K562 (cell line): ENCODE data around the gene ZNF778. TPM values are rescaled to one million over a fixed set of nuclear protein-coding genes. Genes with fewer than 3 reads are reported as not detected.

Experiments
- ATAC-seq: fragments of 200-7000 bp; cut with Tn5 transposase; 3 replicates; pipeline ENCODE4 v1.9.1; 2020; ENCODE audit warnings: moderate library complexity
- BruUV-seq: library from RNA; stranded (reverse); fragments of 400-500 nt; replicated peaks from 2 replicates; lab custom pipeline; 2021; lab: Mats Ljungman, UMichigan
- CTCF ChIA-PET: fragments of 300-600 bp; formaldehyde crosslinking; extraction: SDS; loops from one replicate; lab custom pipeline; 2021; ENCODE audit warnings: low intra/inter-chr PET ratio; lab: Yijun Ruan, JAX
- POLR2A ChIA-PET: fragments of 300-600, 350-650 bp; sonication (Branson Sonifier 250); formaldehyde crosslinking; extraction: SDS; loops from one replicate; lab custom pipeline; 2021; ENCODE audit warnings: antibody characterized with exemption, inconsistent platforms; lab: Yijun Ruan, JAX
- DNase-seq, 4 experiments: peaks; one replicate each; pipeline versions ENCODE4 v3.0.0 to v3.0.0-alpha.2; 2011 to 2018; ENCODE audit warnings: low spot score in 3 of 4, mixed read lengths in 3 of 4; ENCODE audit errors: extremely low read depth in 1 of 4
- FAIRE-seq: peaks from 2 replicates; lab custom pipeline; 2011; peaks lifted over from hg19 to GRCh38; lab: Jason Lieb, UNC
- H2AFZ ChIP-seq: 2 replicates; pipeline ENCODE4 v1.6.0; 2011; ENCODE audit warnings: low read depth, low read length, control low read depth, inconsistent platforms
- H3K27ac ChIP-seq: fragments of 200-600 bp; 3 replicates; pipeline ENCODE4 v1.8.0; 2011; ENCODE audit warnings: low read depth, mild to moderate bottlenecking, control low read depth, inconsistent platforms, low read length, moderate library complexity, mixed read lengths; ENCODE audit errors: extremely low read depth
- H3K27me3 ChIP-seq, 2 experiments: fragments of 300-600 bp in 1 of 2; 2 replicates in 1 of 2; 3 replicates in 1 of 2; pipeline versions ENCODE4 v1.6.0 to v1.8.0; 2011; ENCODE audit warnings: inconsistent platforms in 2 of 2, low read length in 2 of 2, mild to moderate bottlenecking in 1 of 2, mixed read lengths in 1 of 2, moderate library complexity in 1 of 2; ENCODE audit not compliant: control insufficient read depth in 2 of 2, insufficient read depth in 2 of 2
- H3K36me3 ChIP-seq: fragments of 300-600 bp; 3 replicates; pipeline ENCODE4 v1.8.0; 2011; ENCODE audit warnings: mild to moderate bottlenecking, low read length, inconsistent platforms; ENCODE audit not compliant: control insufficient read depth, insufficient read depth
- H3K4me1 ChIP-seq, 2 experiments: fragments of 200-600 bp in 1 of 2; replicated peaks in 1 of 2; 2 replicates in 1 of 2; 3 replicates in 1 of 2; pipeline versions ENCODE4 v1.5.1 to v1.8.0; 2011; ENCODE audit warnings: inconsistent platforms in 2 of 2, low read length in 2 of 2, mild to moderate bottlenecking in 1 of 2, mixed read lengths in 1 of 2, moderate library complexity in 1 of 2; ENCODE audit not compliant: control insufficient read depth in 2 of 2, insufficient read depth in 2 of 2
- H3K4me2 ChIP-seq: 2 replicates; pipeline ENCODE4 v1.6.1; 2011; ENCODE audit warnings: low read length, control low read depth, inconsistent platforms, mixed read lengths; ENCODE audit not compliant: insufficient read depth
- H3K4me3 ChIP-seq: fragments of 200-600 bp; sonication (generic), shearing (Covaris generic); 2 replicates; pipeline ENCODE4 v1.5.1; 2016; ENCODE audit warnings: control low read depth, inconsistent platforms
- H3K79me2 ChIP-seq: fragments of 200-600 bp; 3 replicates; pipeline ENCODE4 v1.8.0; 2011; ENCODE audit warnings: low read length, inconsistent platforms; ENCODE audit not compliant: control insufficient read depth, insufficient read depth
- H3K9ac ChIP-seq, 2 experiments: 2 replicates each; pipeline versions ENCODE4 v1.6.0 to v1.6.1; 2011; ENCODE audit warnings: low read depth in 2 of 2, low read length in 2 of 2, control low read depth in 1 of 2, inconsistent platforms in 1 of 2, mild to moderate bottlenecking in 1 of 2, mixed read lengths in 1 of 2; ENCODE audit not compliant: insufficient read depth in 1 of 2
- H3K9me1 ChIP-seq: one replicate; pipeline ENCODE4 v1.6.0; 2011; ENCODE audit warnings: inconsistent platforms, mild to moderate bottlenecking, low read length, moderate library complexity; ENCODE audit not compliant: control insufficient read depth, insufficient read depth
- H3K9me3 ChIP-seq: replicated peaks from 2 replicates; pipeline ENCODE4 v1.5.1; 2011; ENCODE audit warnings: low read depth, low read length, inconsistent platforms; ENCODE audit not compliant: control insufficient read depth, insufficient read depth
- H4K20me1 ChIP-seq: replicated peaks from 2 replicates; pipeline ENCODE4 v1.6.1; 2011; ENCODE audit warnings: low read length, inconsistent platforms, mixed read lengths; ENCODE audit not compliant: control insufficient read depth, insufficient read depth
- CAMTA2 ChIP-seq: fragments of 250-450 bp; sonication (Bioruptor Pico); conservative IDR thresholded peaks from 2 replicates; pipeline ENCODE4 v1.5.1; 2022
- E2F3 ChIP-seq: fragments of 250-450 bp; sonication (Bioruptor Pico); IDR thresholded peaks from 2 replicates; pipeline ENCODE4 v1.4.0; 2020; ENCODE audit warnings: mild to moderate bottlenecking
- GATAD2A ChIP-seq: fragments of 450-650 bp; IDR thresholded peaks from 2 replicates; pipeline ENCODE4 v1.6.1; 2017
- HDAC3 ChIP-seq: fragments of 450-650 bp; IDR thresholded peaks from 2 replicates; pipeline ENCODE4 v1.6.1; 2018; ENCODE audit warnings: borderline replicate concordance, mild to moderate bottlenecking, moderate library complexity; ENCODE audit not compliant: partially characterized antibody
- HMG20A ChIP-seq: fragments of 450-650 bp; formaldehyde crosslinking; conservative IDR thresholded peaks from 2 replicates; pipeline ENCODE4 v1.4.0; 2020; ENCODE audit warnings: mild to moderate bottlenecking, mixed read lengths
- HNRNPLL ChIP-seq: fragments of 200-400 bp; formaldehyde crosslinking; IDR thresholded peaks from 2 replicates; pipeline ENCODE4 v1.6.1; 2017; ENCODE audit warnings: low read length, low read depth, mild to moderate bottlenecking; ENCODE audit not compliant: poor library complexity, severe bottlenecking
- HSF4 ChIP-seq: fragments of 250-450 bp; sonication (Bioruptor Pico); IDR thresholded peaks from 2 replicates; pipeline ENCODE4 v2.1.2; 2022; ENCODE audit warnings: mild to moderate bottlenecking, moderate library complexity, borderline replicate concordance
- L3MBTL2 ChIP-seq: fragments of 450-650 bp; IDR thresholded peaks from 2 replicates; pipeline ENCODE4 v1.6.1; 2016; ENCODE audit warnings: mild to moderate bottlenecking, moderate library complexity
- NELFE ChIP-seq: IDR thresholded peaks from 2 replicates; pipeline ENCODE4 v1.6.1; 2011; ENCODE audit warnings: mild to moderate bottlenecking; ENCODE audit not compliant: insufficient read depth, insufficient read length
- RAD51 ChIP-seq: fragments of 450-650 bp; IDR thresholded peaks from 2 replicates; pipeline ENCODE4 v1.7.1; 2016; ENCODE audit warnings: low read depth, mild to moderate bottlenecking, borderline replicate concordance
- RBM34 ChIP-seq: fragments of 200-400 bp; formaldehyde crosslinking; IDR thresholded peaks from 2 replicates; pipeline ENCODE4 v1.6.1; 2018; ENCODE audit warnings: low read length, borderline replicate concordance; ENCODE audit not compliant: insufficient read depth
- TAF1 ChIP-seq: IDR thresholded peaks from 2 replicates; pipeline ENCODE4 v1.6.1; 2011; ENCODE audit warnings: mild to moderate bottlenecking, low read length, moderate library complexity; ENCODE audit not compliant: insufficient read depth, control insufficient read depth, severe bottlenecking; ENCODE audit errors: extremely low read depth
- ZNF12 ChIP-seq: sonication (generic); formaldehyde crosslinking; IDR thresholded peaks from 2 replicates; pipeline ENCODE4 v1.4.0; 2020; ENCODE audit warnings: mild to moderate bottlenecking, missing genetic modification reagents
- ZNF76 ChIP-seq: fragments of 250-450 bp; sonication (Bioruptor Pico); IDR thresholded peaks from 2 replicates; pipeline ENCODE4 v1.4.0; 2020; ENCODE audit warnings: mild to moderate bottlenecking, moderate library complexity, borderline replicate concordance
- WGBS: fragments of 100-300 bp; shearing (Covaris generic); methylation state at CpG from one replicate; pipeline ENCODE4 v1.1.6; 2016; ENCODE audit warnings: low coverage, mixed read lengths; ENCODE audit not compliant: insufficient coverage; ENCODE audit errors: missing lambda C conversion rate; 5-methylcytosine and 5-hydroxymethylcytosine counted together
- in situ Hi-C: fragments of 300-500 bp; cut with MboI; formaldehyde crosslinking; loops from 4 replicates; pipeline ENCODE4 v1.15.0; 2018; ENCODE audit warnings: inconsistent platforms, mixed read lengths
- intact Hi-C: fragments of 100-400 bp; cut with micrococcal nuclease; formaldehyde crosslinking; loops from 2 replicates; pipeline ENCODE4 v1.14.2; 2022
- polyA plus RNA-seq, 8 experiments: library from polyadenylated mRNA; depleted of rRNA in 4 of 8; stranded (reverse) in 5 of 8; unstranded in 3 of 8; fragments of >200 nt; fragmentation: Nextera tagmentation in 2 of 8; fragmentation: Illumina TruSeq in 1 of 8; extraction: Ambion mirVana in 2 of 8; extraction: Trizol in 1 of 8; gene quantifications; 2 replicates each; pipeline versions ENCODE4 v1.2.1 to v1.2.3, GENCODE V29; 2011 to 2014; ENCODE audit warnings: inconsistent platforms in 1 of 8, missing spikeins in 1 of 8
- total RNA-seq, 7 experiments: library from RNA; depleted of rRNA in 6 of 7; stranded (reverse); fragments of >200 nt in 6 of 7; fragmentation: Illumina TruSeq in 2 of 7; extraction: Trizol in 2 of 7; gene quantifications; 2 replicates each; pipeline versions ENCODE4 v1.2.1 to v1.2.3, GENCODE V29; 2011 to 2021; ENCODE audit warnings: low replicate concordance in 1 of 7
- TF ChIP-seq, protein P1 (sequence below): sonication (generic); IDR thresholded peaks from 2 replicates; pipeline ENCODE4 v1.6.1; 2016
- TF ChIP-seq, protein P2 (sequence below): fragments of 250-450 bp; sonication (Bioruptor Pico); IDR thresholded peaks from 2 replicates; pipeline ENCODE4 v1.5.0; 2022; ENCODE audit warnings: mild to moderate bottlenecking

The ZNF778 gene
- total and polyA plus RNA-seq, 9 of the 15 experiments (the other 6 are each of a cell fraction or from before 2014, with no cell fraction given) = 0.70 to 60.6 (median 7.5) TPM

- no peaks in the 10 kb centered on the region for H3K36me3 ChIP-seq
- H3K27me3 ChIP-seq = peaks cover 0 to 14% of the 10 kb centered on the region in 2 experiments; a peak in 1 of 5 replicates
- H3K79me2 ChIP-seq = no peaks in the 10 kb centered on the region
- BruUV-seq = no TSS peak
- FAIRE-seq (no peak), DNase-seq (no peak), ATAC-seq (no peak)
- in situ Hi-C loops = no loop called here
- H3K4me3 ChIP-seq = no peak overlapping the region
- no peak overlapping the region for H3K27ac ChIP-seq
- WGBS = 25% methylated on average over 23 of the region's 28 CpGs
- ChIA-PET CTCF (no interaction called here), POLR2A (interaction anchor here (0.5 kb wide), 1 partner anchor 339 kb away, joined by 3 read pairs; no protein-coding TSS in a partner anchor)
- intact Hi-C loops = no loop called here
- no peak overlapping the region for H3K4me2 ChIP-seq
- H3K4me1 ChIP-seq = peaks cover 0 to 62% of the 10 kb centered on the region in 2 experiments; a peak in 4 of 5 replicates
- H4K20me1 ChIP-seq = no peaks in the 10 kb centered on the region; the same call in 1 of the 2 replicates
- H2AFZ ChIP-seq = no peak overlapping the region
- no peak overlapping the region; a peak in 2 of 4 replicates for H3K9ac ChIP-seq
- H3K9me3 ChIP-seq = no peaks in the 10 kb centered on the region
- H3K9me1 ChIP-seq = peaks cover 3% of the 10 kb centered on the region
- TF ChIP-seq, protein P1, sequence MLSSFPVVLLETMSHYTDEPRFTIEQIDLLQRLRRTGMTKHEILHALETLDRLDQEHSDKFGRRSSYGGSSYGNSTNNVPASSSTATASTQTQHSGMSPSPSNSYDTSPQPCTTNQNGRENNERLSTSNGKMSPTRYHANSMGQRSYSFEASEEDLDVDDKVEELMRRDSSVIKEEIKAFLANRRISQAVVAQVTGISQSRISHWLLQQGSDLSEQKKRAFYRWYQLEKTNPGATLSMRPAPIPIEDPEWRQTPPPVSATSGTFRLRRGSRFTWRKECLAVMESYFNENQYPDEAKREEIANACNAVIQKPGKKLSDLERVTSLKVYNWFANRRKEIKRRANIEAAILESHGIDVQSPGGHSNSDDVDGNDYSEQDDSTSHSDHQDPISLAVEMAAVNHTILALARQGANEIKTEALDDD = no peak
- no peak for TF ChIP-seq NELFE
- TF ChIP-seq ZNF76 (CRISPR knock-in tag) = no peak
- no peak for TF ChIP-seq ZNF12 (CRISPR knock-in tag)
- TF ChIP-seq HSF4 = no peak
- no peak for TF ChIP-seq CAMTA2
- TF ChIP-seq, protein P2, sequence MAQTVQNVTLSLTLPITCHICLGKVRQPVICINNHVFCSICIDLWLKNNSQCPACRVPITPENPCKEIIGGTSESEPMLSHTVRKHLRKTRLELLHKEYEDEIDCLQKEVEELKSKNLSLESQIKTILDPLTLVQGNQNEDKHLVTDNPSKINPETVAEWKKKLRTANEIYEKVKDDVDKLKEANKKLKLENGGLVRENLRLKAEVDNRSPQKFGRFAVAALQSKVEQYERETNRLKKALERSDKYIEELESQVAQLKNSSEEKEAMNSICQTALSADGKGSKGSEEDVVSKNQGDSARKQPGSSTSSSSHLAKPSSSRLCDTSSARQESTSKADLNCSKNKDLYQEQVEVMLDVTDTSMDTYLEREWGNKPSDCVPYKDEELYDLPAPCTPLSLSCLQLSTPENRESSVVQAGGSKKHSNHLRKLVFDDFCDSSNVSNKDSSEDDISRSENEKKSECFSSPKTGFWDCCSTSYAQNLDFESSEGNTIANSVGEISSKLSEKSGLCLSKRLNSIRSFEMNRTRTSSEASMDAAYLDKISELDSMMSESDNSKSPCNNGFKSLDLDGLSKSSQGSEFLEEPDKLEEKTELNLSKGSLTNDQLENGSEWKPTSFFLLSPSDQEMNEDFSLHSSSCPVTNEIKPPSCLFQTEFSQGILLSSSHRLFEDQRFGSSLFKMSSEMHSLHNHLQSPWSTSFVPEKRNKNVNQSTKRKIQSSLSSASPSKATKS (CRISPR knock-in tag) = no peak
- TF ChIP-seq RBM34 = no peak
- no peak for TF ChIP-seq TAF1
- no peak for TF ChIP-seq HNRNPLL
- no peak for TF ChIP-seq L3MBTL2
- no peak for TF ChIP-seq E2F3
- TF ChIP-seq HMG20A (CRISPR knock-in tag) = no peak
- no peak for TF ChIP-seq HDAC3
- TF ChIP-seq GATAD2A = no peak
- no peak for TF ChIP-seq RAD51
Observed at GRCh38 chr16:89190150-89190958, 27.1 kb upstream of the ZNF778 start.
